Measurements from ENCODE around the gene PLA2G3.

Gene PLA2G3

DNA sequence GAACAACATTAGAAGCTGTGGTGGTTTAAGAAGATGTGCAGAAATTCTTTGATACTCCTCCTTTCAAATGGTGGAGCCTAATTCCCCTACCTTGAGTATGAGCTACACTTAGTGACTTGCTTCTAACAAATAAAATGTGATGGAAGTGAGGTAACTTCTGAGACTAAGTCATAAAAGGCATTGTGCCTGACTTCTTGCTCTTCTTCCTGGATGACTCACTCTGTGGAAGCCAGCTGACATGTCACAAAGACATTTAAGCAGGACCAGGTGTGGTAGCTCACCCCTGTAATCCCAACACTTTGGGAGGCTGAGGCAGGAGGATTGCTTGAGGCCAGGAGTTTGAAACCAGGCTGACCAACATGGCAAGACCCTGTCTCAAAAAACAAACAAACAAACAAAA, 3.9 kb upstream of the PLA2G3 start:
- DNase-seq: no peak

DNA sequence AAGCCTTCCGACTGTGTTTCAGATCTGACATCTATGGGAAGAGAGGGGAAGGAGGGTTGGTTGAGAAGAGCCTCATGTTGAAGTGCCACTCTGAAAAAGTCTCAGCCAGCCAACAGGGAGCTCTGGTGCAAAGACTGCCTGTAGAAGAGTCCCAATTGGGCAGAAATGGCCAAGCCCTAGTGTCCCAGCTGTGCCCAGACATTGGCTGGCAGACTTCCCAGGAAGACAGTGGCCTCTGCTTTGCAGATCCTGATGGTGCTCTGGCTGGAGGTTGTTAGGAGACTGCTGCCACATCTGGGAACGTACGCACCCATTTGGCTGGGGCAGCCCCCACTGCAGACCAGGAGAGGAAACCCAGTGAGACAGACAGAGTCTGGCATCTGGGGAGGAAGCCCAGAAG, 3.2 kb upstream of the PLA2G3 start:
- DNase-seq: no peak

DNA sequence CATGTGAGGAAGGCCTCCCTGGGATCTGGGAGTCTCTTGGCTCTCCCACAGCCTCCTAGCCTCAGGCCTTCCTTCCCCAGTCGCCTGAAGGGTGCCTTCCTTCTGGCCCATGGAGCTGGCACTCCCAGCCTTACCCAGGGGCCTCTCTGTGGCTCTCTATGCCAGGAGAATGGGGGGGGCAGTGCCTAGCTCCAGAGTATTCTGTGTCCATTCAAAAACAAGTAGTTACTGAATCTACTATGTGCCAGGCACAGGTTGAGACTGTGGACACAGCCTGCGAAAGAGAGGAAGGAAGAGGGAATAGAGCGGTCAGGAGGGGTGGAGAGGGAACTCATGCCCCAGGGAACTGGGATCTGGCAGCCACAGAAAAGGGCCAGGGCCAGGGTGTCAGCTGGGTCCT, 2.7 kb upstream of the PLA2G3 start:
- no peak for DNase-seq

DNA sequence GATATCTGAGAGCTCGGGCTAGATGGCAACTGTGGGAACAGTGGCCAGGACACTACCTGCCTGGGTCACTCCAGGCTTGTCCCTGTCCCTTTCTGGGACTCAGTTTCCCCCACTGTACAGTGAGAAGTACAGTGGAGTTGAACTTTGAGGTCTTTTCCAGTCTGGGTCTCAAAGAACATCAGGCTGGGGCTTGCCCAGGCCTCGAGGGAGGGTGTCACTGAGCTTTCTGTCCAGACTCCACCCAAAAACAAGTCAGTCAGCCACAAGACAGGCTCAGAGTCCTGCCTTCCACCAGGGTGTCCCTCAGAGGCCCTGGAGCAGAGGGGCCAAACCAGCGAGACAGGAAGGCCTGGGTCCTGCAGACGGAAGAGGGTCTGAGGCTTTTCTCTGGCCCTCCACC, 2.0 kb upstream of the PLA2G3 start:
- no peak for DNase-seq

DNA sequence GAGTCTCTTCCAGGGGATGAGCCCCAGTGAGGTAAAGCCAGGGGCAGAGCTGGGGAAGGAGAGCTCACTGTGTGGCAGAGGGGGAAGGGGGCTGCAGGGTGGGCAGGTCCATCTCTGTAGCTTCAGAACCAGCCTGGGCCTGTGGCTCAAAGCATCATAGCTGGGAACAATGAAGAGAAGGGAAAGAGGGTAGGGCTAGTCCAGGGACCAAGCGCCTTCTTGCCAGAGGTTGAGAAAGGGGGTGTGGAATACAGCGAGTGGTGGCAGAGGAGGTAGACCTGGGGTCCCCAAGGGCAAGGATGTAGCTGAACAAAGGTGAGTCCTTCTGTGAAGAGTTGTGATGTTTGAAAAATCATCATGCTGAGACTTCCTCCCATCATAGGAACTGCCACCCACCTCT, 1.2 kb upstream of the PLA2G3 start:
- DNase-seq: no peak

DNA sequence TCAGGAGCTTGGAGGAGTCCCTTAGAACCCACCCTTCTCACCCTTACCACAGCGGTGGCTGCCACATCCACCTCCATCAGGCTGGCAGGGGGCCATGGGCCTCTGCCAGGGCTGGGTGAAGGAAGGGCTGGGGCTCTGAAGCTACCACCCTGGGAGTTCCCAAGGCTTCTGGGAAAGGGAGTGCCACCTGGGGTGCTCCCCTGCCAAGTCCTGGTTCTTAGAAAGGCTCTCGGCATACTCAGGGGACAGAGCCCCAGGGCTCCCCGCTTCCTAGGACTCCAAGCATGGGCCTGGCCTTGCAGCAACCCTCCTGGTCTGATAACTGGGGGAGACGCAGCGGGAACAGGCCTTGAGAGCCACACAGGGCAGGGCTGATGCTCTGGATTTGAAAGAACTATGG, 438 bp upstream of the PLA2G3 start:
- DNase-seq: no peak

DNA sequence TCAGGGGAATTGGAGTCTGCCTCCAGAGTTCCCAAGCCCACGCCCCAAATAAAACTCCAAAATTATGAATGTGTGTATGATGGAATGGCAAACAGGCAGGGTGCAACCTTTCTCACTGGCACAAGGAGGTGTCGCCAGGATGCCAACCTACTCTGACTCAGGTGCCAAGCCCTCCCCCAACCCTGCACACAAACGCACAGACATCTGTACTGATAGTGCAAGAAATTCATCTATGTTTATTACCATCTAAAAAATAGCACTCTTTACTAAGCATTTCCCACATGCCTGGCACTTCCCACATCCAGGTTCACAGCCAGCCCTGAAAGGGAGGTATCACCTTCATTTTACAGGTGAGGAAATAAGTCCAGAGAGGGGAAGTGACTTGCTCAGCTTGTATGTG, 1.2 kb downstream of the PLA2G3 start:
- DNase-seq: no peak

DNA sequence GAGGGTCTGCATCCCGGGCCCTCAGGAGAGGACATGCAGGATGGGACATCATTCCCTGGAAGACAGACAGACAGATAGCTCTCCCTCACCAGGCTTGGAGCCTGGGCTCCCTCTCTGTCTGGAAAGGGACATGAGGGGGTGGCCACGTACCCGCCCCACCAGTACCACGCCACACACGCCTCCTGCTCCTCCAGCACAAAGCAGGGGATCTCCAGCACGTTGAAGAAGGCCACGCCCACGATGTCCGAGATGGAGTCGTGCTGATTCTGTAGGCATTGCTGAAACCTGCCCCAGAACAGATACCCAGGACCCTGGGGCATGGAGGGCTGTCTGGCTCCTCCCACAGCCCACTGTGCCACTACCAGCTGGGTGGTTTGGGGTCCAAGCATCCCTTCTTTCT, 2.2 kb downstream of the PLA2G3 start:
- no peak for DNase-seq

DNA sequence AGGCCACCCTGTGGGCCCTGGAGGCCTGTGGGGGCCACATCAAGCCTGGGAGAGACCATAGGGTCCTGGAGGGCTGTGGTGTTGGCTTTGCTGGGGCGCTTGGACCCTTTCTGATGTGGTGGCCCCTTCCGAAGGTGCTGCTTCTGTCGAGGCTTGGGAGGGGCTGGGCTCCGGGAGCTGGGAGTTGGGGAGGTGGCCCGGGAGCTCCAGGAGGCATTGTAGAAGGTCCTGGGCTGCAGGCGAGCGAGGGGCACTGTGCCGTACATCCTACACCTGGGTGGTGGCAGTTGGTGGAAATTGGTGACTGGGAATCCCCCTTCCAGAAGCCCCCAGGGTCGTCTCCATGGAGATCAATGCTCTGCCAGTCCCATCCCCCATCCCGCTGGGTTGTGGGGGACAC, 2.6 kb downstream of the PLA2G3 start:
- DNase-seq: no peak

DNA sequence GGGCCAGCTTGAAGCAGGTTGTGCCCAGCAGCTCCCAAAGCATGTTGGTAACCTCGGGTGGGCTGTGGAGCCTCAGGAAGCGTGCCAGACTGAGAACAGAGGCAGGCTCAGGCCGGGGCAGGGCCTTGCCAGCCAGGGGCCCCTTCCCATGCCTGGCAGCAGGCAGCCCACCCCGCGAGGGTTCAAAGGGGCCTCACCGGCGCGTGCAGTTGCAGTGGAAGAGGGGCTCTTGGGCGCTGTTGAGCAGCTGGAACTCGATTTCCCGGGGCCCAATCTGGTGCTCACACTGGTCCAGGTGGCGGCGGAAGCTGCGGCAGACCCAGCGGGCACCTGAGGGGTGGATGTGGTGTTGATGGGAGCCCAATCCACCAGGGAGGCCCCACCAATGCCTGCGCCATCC, 3.6 kb downstream of the PLA2G3 start:
- no peak for DNase-seq

DNA sequence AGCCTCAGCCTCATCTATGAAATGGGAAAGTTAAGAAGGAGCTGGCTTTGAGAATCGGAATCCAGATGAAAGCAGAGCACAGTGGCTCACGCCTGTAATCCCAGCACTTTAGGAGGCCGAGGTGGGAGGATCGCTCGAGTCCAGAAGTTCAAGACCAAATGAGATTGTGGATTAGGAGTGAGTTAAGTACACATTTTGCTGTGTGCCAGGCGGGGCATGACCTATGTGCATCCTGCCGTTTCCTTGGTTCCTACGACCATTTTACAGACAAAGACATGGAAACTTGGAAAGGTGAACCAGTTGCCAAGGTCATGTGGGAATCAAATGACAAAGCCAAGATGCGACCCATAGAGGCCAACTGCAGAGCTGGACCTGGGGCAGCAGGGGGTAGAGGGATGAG, 4.2 kb downstream of the PLA2G3 start:
- no peak for DNase-seq

DNA sequence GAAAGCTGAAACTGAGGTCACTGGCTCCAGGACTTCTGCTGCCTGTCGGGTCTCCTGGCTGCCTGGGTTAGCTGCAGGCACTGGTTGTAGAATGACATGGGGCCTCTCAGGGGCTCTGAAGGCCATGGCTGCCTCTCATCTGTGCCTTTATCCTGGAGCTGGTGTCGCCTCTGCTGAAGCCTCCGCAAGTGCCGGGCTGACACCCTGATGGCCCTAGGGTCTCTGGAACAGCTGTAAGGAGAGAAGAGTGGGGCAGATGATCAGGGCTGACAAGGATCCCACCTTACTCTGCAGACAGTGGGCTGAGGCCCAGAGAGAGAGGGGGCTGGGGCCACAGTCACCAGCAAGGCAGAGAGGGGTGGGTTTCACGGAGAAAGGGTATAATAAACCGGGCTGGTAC, 4.6 kb downstream of the PLA2G3 start:
- DNase-seq: no peak

DNA sequence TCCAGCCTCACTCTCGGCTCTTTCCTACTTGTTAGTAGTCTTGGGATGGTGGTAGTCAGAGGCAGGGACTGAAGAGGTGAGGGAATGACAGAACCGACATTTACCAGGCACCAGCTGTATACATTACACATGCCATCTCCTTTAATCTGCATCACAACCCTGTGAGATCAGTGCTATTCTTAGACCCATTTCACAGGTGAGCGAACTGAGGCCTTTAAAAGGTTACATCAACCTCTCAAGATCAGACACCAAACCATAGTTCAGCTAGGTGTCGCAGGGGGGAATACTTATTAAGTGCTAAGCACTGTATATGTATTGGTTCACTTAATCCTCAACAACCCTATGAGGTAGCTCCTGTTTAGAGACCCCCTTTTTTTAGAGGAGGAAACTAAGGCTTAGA, 5.6 kb downstream of the PLA2G3 start:
- no peak for DNase-seq

DNA sequence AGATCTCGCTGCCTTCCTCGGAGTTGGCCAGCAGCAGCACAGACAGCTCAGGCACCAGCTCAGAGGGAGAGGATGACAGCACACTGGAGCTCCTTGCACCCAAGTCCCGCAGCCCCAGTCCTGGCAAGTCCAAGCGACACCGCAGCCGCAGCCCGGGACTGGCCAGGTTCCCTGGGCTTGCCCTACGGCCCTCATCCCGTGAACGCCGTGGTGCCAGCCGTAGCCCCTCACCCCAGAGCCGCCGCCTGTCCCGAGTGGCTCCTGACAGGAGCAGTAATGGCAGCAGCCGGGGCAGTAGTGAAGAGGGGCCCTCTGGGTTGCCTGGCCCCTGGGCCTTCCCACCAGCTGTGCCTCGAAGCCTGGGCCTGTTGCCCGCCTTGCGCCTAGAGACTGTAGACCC, 6.4 kb downstream of the PLA2G3 start:
- no peak for DNase-seq

DNA sequence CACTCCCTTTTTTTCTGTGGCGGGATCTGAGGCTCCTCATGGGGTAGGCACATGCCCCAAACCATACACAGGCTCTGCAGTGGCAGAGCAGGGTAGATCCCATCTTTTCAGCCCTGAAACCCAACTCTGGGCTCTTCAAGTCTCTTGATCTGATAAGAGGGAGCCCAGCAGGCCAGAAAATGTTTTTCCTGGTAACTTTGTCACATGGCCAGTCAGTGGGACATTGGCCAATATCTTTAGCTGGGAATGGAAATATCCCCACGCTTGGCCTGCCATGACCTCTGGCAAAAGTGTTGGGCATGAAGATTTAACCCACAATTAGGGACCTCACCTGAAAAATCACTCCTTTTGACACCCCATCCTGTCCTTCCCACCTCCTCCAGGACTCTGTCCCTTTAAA, 9.4 kb downstream of the PLA2G3 start:
- no peak for DNase-seq

DNA sequence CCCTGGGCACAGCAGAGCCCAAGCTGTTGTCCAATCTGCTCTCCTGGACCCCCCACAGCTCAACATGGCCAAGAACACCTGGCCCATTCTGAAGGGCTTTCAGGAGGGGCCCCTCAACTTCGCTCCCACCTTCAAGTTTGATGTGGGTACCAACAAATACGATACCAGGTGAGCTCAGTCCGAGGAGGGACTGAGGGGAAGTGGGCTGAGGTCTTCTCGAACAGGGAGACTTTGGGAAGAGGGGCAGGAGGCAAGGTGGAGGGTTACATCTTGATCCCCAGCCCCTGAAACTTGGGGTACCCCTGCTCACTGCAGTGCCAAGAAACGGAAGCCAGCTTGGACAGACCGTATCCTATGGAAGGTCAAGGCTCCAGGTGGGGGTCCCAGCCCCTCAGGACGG, 12.2 kb downstream of the PLA2G3 start:
- DNase-seq: no peak

DNA sequence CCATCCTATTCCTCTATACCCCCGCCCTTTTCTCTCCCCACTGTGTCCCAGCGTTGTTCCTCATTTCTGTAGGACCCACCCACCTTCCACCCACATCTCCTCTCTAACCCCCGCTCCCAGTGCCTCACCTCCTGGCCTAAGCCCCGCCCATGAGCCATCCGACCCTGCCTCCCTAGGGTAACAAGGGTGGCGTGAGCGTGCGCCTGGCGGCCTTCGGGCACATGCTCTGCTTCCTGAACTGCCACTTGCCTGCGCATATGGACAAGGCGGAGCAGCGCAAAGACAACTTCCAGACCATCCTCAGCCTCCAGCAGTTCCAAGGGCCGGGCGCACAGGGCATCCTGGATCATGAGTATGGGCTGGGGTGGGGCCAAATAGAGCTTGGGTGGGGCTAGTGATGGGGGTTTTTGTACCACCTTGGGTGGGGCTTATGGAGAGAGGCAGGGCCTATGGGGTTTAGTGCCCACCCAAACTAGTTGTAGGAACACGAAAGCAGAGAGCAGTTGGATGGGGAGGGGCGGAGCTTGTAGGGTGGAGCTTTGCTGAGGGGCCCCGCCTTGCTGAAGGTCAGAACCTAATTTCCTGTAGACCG, 13.0 kb downstream of the PLA2G3 start:
- DNase-seq: no peak

DNA sequence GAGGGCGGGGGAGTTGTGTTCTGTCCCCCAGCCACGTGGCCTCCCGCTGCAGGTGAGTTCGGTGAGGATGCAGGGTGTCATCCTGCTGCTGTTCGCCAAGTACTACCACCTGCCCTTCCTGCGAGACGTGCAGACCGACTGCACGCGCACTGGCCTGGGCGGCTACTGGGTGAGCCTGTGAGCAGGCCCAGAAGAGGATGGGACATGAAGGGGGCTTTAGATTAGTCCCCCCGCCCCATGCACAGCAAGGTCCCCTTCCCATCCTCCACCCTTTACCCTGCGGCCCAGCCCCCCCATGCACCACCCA, 13.5 kb downstream of the PLA2G3 start:
- peak; percentile 29 for DNase-seq

DNA sequence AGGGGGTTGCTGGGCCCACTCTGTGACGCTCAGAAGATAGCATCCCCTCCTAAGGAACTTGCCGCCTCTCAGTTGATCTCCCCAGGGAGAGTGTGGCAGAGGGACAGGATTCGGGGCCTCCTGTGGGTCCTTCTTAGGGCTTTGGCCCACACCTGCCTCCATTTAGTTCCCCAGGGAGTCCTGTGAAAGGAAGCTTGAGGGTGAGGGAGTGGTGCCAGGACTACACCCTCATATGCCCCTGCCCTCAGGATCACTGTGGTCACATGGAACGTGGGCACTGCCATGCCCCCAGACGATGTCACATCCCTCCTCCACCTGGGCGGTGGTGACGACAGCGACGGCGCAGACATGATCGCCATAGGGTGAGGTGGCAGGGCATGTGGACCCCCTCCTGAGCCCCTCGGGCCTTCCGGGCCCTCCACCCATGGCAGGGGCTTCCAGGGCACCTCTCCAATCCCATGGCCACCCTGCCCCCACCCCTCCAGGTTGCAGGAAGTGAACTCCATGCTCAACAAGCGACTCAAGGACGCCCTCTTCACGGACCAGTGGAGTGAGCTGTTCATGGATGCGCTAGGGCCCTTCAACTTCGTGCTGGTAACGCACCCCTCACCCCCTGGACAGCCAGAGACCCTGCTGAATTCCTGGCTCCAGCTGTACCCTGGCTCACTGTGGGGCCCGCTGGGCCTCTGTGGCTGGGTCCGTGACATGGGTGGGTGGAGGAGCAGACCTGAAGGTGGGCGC, 14.0 kb downstream of the PLA2G3 start:
- peak; percentile 29 for DNase-seq

DNA sequence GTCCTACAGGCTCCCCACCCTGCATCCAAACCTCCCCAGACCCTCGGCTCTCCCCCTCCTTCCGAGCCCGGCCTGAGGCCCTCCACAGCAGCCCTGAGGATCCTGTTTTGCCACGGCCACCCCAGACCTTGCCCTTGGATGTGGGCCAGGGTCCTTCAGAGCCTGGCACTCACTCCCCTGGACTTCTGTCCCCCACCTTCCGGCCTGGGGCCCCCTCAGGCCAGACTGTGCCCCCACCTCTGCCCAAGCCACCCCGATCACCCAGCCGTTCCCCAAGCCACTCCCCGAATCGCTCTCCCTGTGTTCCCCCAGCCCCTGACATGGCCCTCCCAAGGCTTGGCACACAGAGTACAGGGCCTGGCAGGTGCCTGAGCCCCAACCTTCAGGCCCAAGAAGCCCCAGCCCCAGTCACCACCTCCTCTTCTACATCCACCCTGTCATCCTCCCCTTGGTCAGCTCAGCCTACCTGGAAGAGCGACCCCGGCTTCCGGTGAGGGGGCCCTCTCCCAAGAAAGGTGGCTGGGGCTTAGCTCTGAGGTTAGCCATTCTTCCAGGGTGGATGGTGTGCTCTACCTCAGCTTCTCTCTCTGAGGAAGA, 14.7 kb downstream of the PLA2G3 start:
- DNase-seq: no peak

DNA sequence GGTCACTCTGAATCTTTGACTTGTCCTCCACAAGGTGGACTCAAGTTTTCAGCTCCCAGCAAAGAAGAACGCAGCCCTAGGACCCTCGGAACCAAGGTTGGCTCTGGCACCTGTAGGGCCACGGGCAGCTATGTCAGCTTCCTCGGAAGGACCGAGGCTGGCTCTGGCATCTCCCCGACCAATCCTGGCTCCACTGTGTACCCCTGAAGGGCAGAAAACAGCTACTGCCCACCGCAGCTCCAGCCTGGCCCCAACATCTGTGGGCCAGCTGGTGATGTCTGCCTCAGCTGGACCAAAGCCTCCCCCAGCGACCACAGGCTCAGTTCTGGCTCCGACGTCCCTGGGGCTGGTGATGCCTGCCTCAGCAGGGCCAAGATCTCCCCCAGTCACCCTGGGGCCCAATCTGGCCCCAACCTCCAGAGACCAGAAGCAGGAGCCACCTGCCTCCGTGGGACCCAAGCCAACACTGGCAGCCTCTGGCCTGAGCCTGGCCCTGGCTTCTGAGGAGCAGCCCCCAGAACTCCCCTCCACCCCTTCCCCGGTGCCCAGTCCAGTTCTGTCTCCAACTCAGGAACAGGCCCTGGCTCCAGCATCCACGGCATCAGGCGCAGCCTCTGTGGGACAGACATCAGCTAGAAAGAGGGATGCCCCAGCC, 15.4 kb downstream of the PLA2G3 start:
- DNase-seq: no peak

DNA sequence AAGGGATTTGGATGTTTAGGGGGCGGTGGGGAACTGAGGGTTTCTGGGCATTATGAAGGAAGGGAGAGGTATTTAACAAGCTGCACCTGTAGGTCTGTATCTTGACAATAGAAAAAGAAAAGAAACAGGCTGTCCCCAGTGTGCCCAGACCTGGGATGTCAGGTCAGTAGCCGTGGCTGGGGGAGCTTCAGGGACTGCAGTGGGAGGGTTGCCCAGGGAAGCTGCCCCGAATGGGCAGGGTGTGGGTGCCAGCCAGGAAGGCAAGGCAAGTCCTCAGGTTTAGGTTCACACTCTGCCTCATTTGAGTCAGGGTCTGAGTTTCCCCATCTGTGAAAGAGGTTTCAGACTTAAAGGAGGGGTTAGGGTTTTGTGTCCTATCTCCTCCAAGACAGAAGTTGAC, 16.0 kb downstream of the PLA2G3 start:
- no peak for DNase-seq

DNA sequence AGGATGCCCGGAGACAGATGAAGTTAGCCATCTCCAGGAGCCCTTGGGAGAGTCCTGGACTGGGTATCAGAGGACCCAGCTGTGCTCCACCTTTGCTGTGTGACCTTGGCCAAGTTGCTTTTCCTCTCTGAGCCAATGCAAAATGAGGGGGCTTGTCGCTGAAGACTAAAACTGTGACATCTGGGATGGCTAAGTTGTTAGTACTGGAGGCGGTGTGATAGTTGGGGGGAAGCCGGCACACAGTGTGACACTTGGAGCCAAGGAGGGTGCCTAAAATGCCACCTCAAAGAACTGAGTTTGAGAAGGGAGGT, 17.1 kb downstream of the PLA2G3 start:
- no peak for DNase-seq

DNA sequence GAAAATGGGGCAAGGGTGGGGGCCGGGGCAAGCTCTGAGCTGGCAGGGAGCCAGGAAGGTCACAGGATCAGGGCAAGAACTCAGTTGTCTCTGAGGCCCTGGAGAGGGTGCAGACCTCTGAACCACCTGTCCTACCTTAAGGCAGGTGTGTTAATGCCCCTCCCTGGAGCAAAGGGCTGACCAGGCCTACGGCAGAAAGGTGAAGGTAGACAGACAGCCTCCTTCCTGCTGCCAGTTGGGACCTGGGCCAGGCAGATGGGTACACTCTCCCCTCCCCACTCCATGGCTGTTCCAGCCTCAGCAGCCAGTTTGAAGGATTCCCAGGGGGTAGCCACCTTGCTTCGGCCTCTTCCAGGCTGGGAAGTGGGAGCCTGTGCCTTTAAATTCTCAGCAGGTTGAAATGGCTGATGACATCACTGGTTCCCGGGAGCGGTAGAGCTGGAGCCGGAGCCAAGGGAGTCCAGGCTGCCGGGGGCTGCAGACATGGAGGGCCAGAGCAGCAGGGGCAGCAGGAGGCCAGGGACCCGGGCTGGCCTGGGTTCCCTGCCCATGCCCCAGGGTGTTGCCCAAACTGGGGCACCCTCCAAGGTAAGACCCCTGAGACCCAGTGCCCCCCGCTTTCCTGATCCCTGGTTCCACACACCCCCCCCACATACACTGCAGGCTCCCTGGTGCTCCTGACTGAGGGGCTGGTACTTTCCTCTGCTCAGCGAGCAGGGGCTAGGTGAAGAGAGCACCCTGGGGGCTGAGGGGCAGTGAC, 17.6 kb downstream of the PLA2G3 start, which contains the start of gene INPP5J:
Gene INPP5J (plus strand): TSS at position 435 of the 760 bp plus-strand sequence. CDS start 49 bp downstream, at position 484.
- peak; percentile 72 for DNase-seq

All from NCI-H510A treated with DMSO at 0.1 percent for 48 hours (cell line).